Stimulated activated CD4-positive, alpha-beta T cell treated with anti-CD3 and anti-CD28 coated beads, Interleukin-15, amount 100 ng/mL, for 1 hour (primary cell): Measurements from ENCODE around the gene STXBP6.

Source experiments
- DNase-seq, 2 donors: peaks; one replicate each; pipeline ENCODE4 v3.0.0-alpha.2; 2020; ENCODE audit warnings: low read depth in 1 of 2, low spot score in 1 of 2

The STXBP6 gene

GRCh38 chr14:25049568-25050268 lies at the start of gene STXBP6:
STXBP6 (minus strand) TSS chr14:25050147; CDS start chr14:24974818, 75,329 bp downstream.
- no peak for DNase-seq

- DNase-seq: no peak
Observed at GRCh38 chr14:25097120-25097519, 47.2 kb upstream of the STXBP6 start.

GRCh38 chr14:25095736-25096437 lies 45.9 kb upstream of the STXBP6 start:
- no peak for DNase-seq

GRCh38 chr14:25094171-25094907 lies 44.4 kb upstream of the STXBP6 start:
- DNase-seq: no peak

- no peak for DNase-seq
Observed at GRCh38 chr14:25092258-25092740, 42.4 kb upstream of the STXBP6 start.

- no peak for DNase-seq
Observed at GRCh38 chr14:25090716-25091454, 40.9 kb upstream of the STXBP6 start.

GRCh38 chr14:25090256-25090655 lies 40.3 kb upstream of the STXBP6 start:
- DNase-seq: no peak

- DNase-seq: no peak
Observed at GRCh38 chr14:25089496-25089895, 39.5 kb upstream of the STXBP6 start.

- DNase-seq: no peak
Observed at GRCh38 chr14:25086821-25087396, 37.0 kb upstream of the STXBP6 start.

GRCh38 chr14:25086081-25086480 lies 36.1 kb upstream of the STXBP6 start:
- DNase-seq: no peak

GRCh38 chr14:25080682-25081081 lies 30.7 kb upstream of the STXBP6 start:
- no peak for DNase-seq

GRCh38 chr14:25079311-25079710 lies 29.4 kb upstream of the STXBP6 start:
- DNase-seq: no peak

- no peak for DNase-seq
Observed at GRCh38 chr14:25074099-25074685, 24.2 kb upstream of the STXBP6 start.

- no peak for DNase-seq
Observed at GRCh38 chr14:25069879-25070278, 19.9 kb upstream of the STXBP6 start.

- no peak for DNase-seq
Observed at GRCh38 chr14:25067600-25067999, 17.7 kb upstream of the STXBP6 start.

GRCh38 chr14:25062022-25062321 lies 12.0 kb upstream of the STXBP6 start:
- no peak for DNase-seq

GRCh38 chr14:25056688-25057078 lies 6.7 kb upstream of the STXBP6 start:
- no peak for DNase-seq

GRCh38 chr14:25055992-25056687 lies 6.2 kb upstream of the STXBP6 start:
- no peak for DNase-seq

GRCh38 chr14:25055005-25055404 lies 5.1 kb upstream of the STXBP6 start:
- no peak for DNase-seq

GRCh38 chr14:25053585-25053984 lies 3.6 kb upstream of the STXBP6 start:
- DNase-seq: no peak
